Panc1 (cell line): Measurements from ENCODE around the gene DYTN.

Source experiments
- POLR2AphosphoS5 ChIP-seq: IDR thresholded peaks from 2 replicates; pipeline ENCODE4 v1.6.1; 2012; ENCODE audit warnings: mild to moderate bottlenecking, low read depth, low read length, moderate library complexity
- TCF7L2 ChIP-seq: IDR thresholded peaks from 2 replicates; pipeline ENCODE4 v1.6.1; 2011; ENCODE audit warnings: mild to moderate bottlenecking, low read depth, low read length, inconsistent platforms
- TF ChIP-seq, protein P1 (sequence below): fragments of 450-650 bp; IDR thresholded peaks from 2 replicates; pipeline ENCODE4 v1.5.1; 2017; ENCODE audit warnings: mild to moderate bottlenecking
- TF ChIP-seq, protein P2 (sequence below), 2 experiments: IDR thresholded peaks; 2 replicates each; pipeline ENCODE4 v1.6.1; 2011 to 2012; ENCODE audit warnings: low read depth in 2 of 2, control low read depth in 1 of 2, low read length in 1 of 2, mild to moderate bottlenecking in 1 of 2, moderate library complexity in 1 of 2; ENCODE audit not compliant: insufficient read depth in 1 of 2

DNA sequence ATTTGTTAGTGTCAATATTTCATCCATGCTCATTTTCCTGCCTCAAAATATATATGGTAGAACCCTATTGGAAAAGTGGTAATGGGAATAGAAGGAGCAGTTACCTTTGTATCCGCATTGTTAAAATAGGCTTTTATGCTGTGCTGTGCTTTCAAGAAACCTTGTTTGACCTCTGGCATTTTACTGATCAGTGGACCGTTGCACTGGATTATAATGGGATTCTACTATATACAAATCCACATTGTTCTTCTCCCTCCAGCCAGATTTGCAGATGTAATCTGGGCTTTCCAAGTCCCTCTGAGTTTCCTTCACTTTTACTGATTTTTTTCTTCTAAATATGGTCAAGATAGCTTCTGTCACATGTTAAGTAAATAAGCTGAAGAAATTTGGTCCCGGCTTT is 99.2 kb downstream of the DYTN start:
- TF ChIP-seq, protein P1, sequence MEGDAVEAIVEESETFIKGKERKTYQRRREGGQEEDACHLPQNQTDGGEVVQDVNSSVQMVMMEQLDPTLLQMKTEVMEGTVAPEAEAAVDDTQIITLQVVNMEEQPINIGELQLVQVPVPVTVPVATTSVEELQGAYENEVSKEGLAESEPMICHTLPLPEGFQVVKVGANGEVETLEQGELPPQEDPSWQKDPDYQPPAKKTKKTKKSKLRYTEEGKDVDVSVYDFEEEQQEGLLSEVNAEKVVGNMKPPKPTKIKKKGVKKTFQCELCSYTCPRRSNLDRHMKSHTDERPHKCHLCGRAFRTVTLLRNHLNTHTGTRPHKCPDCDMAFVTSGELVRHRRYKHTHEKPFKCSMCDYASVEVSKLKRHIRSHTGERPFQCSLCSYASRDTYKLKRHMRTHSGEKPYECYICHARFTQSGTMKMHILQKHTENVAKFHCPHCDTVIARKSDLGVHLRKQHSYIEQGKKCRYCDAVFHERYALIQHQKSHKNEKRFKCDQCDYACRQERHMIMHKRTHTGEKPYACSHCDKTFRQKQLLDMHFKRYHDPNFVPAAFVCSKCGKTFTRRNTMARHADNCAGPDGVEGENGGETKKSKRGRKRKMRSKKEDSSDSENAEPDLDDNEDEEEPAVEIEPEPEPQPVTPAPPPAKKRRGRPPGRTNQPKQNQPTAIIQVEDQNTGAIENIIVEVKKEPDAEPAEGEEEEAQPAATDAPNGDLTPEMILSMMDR, result no peak
- no peak for TF ChIP-seq POLR2AphosphoS5
- TF ChIP-seq, protein P2, sequence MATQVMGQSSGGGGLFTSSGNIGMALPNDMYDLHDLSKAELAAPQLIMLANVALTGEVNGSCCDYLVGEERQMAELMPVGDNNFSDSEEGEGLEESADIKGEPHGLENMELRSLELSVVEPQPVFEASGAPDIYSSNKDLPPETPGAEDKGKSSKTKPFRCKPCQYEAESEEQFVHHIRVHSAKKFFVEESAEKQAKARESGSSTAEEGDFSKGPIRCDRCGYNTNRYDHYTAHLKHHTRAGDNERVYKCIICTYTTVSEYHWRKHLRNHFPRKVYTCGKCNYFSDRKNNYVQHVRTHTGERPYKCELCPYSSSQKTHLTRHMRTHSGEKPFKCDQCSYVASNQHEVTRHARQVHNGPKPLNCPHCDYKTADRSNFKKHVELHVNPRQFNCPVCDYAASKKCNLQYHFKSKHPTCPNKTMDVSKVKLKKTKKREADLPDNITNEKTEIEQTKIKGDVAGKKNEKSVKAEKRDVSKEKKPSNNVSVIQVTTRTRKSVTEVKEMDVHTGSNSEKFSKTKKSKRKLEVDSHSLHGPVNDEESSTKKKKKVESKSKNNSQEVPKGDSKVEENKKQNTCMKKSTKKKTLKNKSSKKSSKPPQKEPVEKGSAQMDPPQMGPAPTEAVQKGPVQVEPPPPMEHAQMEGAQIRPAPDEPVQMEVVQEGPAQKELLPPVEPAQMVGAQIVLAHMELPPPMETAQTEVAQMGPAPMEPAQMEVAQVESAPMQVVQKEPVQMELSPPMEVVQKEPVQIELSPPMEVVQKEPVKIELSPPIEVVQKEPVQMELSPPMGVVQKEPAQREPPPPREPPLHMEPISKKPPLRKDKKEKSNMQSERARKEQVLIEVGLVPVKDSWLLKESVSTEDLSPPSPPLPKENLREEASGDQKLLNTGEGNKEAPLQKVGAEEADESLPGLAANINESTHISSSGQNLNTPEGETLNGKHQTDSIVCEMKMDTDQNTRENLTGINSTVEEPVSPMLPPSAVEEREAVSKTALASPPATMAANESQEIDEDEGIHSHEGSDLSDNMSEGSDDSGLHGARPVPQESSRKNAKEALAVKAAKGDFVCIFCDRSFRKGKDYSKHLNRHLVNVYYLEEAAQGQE (IDR thresholded peaks at IDR 0.05; ENCODE audit: insufficient read depth in 1 of 2, low read depth in 2 of 2, low read length in 1 of 2), result no peak
- no peak for TF ChIP-seq TCF7L2
